ENCODE data around the gene ZNF280D.

Gene ZNF280D

DNA sequence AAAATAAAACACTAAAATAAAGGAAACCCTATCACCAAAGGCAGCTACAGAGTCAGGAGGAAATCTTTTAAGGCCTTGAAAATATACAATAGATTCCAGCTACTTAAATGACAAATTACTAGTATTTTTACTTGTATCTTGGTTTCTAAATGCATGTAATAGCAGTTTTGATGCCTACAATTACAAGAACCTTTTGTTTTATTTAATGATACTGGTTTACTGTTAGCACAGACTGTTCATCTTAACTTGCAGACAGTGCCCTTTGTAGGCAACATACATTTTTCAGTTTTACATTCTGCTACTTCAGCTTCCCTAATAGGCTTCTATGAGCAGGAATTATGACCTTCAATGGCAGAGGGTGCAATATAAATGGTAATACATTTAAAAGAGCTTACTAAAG, 54.1 kb downstream of the ZNF280D start:
- TF ChIP-seq, protein P1, sequence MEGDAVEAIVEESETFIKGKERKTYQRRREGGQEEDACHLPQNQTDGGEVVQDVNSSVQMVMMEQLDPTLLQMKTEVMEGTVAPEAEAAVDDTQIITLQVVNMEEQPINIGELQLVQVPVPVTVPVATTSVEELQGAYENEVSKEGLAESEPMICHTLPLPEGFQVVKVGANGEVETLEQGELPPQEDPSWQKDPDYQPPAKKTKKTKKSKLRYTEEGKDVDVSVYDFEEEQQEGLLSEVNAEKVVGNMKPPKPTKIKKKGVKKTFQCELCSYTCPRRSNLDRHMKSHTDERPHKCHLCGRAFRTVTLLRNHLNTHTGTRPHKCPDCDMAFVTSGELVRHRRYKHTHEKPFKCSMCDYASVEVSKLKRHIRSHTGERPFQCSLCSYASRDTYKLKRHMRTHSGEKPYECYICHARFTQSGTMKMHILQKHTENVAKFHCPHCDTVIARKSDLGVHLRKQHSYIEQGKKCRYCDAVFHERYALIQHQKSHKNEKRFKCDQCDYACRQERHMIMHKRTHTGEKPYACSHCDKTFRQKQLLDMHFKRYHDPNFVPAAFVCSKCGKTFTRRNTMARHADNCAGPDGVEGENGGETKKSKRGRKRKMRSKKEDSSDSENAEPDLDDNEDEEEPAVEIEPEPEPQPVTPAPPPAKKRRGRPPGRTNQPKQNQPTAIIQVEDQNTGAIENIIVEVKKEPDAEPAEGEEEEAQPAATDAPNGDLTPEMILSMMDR (IDR thresholded peaks at IDR 0.05; ENCODE audit: insufficient read depth, low read depth, low read length, missing control alignments) = no peak
- H3K4me3 ChIP-seq (ENCODE audit: low read length) = no peak overlapping the region
- DNase-seq (ENCODE audit: low read depth) = no peak

DNA sequence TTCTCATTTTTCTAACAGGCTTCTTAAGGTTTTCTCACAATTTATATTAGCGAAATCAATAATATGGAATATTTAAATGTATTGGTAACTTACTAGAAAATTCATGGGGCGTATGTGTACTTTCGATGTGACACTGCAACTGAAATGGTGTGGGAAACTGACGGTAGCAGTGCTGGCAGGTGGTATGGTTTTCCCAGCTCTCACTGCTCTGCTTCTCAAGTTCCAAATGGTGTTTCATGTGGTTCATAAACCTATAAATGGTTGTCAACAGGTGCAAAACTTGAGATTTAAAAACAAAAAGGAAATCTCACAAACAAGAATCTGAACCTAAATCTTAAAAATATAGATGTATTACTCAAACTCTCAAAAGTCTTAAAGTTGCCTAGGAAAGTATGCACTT, 54.7 kb downstream of the ZNF280D start:
- H3K4me3 ChIP-seq (ENCODE audit: low read length) = no peak overlapping the region
- TF ChIP-seq, protein P1 (IDR thresholded peaks at IDR 0.05; ENCODE audit: insufficient read depth, low read depth, low read length, missing control alignments) = no peak
- DNase-seq (ENCODE audit: low read depth) = no peak

DNA sequence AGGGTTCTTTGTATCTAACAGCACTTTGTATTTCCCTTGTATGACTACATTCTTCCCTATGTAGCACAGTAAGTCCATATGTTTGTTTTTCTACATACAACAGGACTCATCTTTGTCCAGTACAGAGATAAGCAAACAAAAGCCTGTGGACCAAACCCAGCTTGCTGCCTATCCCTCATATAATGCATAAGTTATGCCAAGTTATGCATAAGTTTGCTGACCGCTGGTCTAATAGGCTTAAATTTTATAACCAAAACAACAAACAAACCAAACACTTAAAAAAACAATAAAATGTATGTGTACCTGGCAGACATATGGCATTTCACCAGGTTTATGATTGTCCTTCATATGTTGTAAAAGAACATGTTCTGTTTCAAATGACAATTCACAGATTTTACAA, 56.0 kb downstream of the ZNF280D start:
- TF ChIP-seq, protein P1 (IDR thresholded peaks at IDR 0.05; ENCODE audit: insufficient read depth, low read depth, low read length, missing control alignments) = no peak
- H3K4me3 ChIP-seq (ENCODE audit: low read length) = no peak overlapping the region
- no peak for DNase-seq (ENCODE audit: low read depth)

DNA sequence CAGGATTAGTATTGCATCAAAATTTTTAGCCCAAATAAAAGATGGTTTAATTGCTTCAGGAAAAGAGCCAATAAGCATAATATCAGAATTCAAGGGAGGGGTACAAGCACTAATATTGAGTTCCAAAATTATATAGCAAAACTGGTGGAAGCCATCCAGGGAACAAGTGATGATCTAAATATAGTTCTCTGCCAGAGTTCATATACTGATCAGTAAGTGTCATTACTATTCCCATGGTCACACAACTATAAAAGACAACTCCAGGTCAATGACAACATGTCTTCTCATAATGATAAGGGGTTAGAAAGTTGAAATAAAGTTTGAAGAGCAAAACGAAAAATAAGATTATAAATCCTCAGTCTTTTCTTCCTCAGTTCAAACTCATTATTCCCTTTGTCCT, 57.4 kb downstream of the ZNF280D start:
- H3K4me3 ChIP-seq (ENCODE audit: low read length) = no peak overlapping the region
- TF ChIP-seq, protein P1 (IDR thresholded peaks at IDR 0.05; ENCODE audit: insufficient read depth, low read depth, low read length, missing control alignments) = no peak
- no peak for DNase-seq (ENCODE audit: low read depth)

DNA sequence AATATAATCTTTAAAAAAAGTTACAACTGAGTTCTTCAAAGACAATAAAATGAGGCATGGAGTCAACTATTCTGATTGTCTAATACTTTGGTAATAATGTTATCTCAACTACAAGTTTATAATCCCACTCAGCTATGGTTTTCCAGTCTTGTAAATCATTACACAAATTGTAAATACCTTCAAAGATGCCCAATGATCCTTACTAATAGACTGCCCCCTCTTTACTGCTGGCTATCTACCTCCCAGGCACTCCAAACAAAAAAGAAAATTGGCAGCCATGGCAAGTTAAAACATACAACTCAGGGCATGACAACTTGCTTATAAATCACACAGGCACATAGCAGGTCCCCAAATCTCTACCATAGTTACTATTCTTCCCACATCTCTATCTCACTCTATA, 58.5 kb downstream of the ZNF280D start:
- H3K4me3 ChIP-seq (ENCODE audit: low read length) = no peak overlapping the region
- no peak for DNase-seq (ENCODE audit: low read depth)
- TF ChIP-seq, protein P1 (IDR thresholded peaks at IDR 0.05; ENCODE audit: insufficient read depth, low read depth, low read length, missing control alignments) = no peak

DNA sequence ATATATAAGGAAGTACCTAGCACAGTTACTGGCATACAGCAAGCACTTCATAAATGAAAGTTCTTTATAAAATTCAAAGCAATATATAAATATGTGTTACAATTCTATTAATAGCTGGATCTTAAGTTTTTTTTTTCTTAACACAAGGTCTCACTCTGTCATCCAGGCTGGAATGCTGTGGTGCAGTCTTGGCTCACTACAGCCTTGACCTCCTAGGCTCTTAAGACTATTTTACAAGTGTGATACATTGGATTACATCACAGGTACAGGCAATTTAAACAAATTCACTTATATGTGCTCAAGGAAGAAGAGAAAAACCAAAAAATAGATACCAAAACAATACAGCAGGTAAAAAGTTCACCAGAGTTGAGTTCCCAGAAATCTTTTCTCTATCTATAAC, 60.6 kb downstream of the ZNF280D start:
- DNase-seq (ENCODE audit: low read depth) = peak; percentile 3
- TF ChIP-seq, protein P1 (IDR thresholded peaks at IDR 0.05; ENCODE audit: insufficient read depth, low read depth, low read length, missing control alignments) = no peak

DNA sequence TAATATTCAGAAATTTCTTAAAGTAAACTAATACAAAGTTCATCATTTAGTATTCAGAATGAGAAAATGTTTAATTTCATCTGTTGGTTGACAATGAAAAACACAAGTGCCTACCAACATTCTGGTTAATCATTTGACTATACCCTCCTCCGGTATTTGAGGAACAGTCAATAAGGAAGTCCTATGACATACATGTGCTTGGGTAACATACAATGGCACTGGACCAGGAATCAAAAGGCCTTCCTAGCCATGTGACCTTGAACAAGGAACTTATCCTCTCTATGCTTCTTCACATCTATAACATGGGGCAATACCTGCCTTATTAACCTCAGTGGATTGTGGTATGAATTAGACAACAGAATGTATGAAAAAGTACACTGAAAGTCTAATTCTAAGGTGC, 65.8 kb downstream of the ZNF280D start:
- TF ChIP-seq, protein P1 (IDR thresholded peaks at IDR 0.05; ENCODE audit: insufficient read depth, low read depth, low read length, missing control alignments) = no peak
- H3K4me3 ChIP-seq (ENCODE audit: low read length) = no peak overlapping the region
- no peak for DNase-seq (ENCODE audit: low read depth)

More for the DNA sequence above, 60.6 kb downstream of the ZNF280D start:
- H3K4me3 ChIP-seq (ENCODE audit: low read length) = no peak overlapping the region
